A673 (cell line): ENCODE results near the gene NOMO2.
"Not testable (repeated sequence)": the region's sequence is repeated elsewhere in the genome, so short reads cannot be mapped to it uniquely, and the experiment has no call there.

Experiments
- EZH2 ChIP-seq: fragments of 200-600 bp; sonication (generic); IDR thresholded peaks from 2 replicates; pipeline ENCODE4 v1.6.1; 2017; ENCODE audit warnings: borderline replicate concordance, low read depth, mild to moderate bottlenecking, mixed read lengths, antibody characterized with exemption, low read length; ENCODE audit not compliant: poor library complexity, severe bottlenecking
- TF ChIP-seq, protein P1 (sequence below): fragments of 300-800, 200-600 bp; sonication (generic); conservative IDR thresholded peaks from 2 replicates; pipeline ENCODE4 v1.5.1; 2017; ENCODE audit warnings: low read depth, mild to moderate bottlenecking, antibody characterized with exemption, low read length, moderate library complexity, mixed read lengths

DNA sequence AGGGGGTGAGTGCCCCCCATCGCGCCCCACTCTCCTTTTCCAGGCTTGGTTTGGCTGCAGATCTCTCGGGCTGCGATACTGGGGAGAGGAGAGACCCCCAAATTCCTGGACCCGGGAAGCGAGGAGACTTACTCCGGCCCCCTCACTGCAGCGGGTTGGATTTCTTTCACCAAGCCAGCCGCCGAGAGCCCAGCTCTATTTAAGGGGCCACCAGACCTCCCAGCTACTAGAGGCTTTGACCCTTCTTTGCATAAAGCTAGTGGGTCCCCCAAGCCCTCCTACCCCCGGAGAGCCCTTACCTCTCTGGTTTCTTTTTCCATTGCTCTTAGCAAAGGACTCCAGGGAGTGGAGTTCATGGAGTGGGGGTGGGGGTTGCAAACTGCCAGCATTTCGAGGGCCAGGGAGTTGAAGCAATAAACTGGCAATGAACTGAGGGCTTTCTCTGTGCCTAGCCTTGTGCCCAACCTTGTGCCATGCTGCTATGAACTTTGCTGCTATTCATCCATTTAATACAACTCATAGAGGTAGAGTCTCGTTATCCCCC lies 9.5 kb upstream of the NOMO2 start:
- TF ChIP-seq, protein P1, sequence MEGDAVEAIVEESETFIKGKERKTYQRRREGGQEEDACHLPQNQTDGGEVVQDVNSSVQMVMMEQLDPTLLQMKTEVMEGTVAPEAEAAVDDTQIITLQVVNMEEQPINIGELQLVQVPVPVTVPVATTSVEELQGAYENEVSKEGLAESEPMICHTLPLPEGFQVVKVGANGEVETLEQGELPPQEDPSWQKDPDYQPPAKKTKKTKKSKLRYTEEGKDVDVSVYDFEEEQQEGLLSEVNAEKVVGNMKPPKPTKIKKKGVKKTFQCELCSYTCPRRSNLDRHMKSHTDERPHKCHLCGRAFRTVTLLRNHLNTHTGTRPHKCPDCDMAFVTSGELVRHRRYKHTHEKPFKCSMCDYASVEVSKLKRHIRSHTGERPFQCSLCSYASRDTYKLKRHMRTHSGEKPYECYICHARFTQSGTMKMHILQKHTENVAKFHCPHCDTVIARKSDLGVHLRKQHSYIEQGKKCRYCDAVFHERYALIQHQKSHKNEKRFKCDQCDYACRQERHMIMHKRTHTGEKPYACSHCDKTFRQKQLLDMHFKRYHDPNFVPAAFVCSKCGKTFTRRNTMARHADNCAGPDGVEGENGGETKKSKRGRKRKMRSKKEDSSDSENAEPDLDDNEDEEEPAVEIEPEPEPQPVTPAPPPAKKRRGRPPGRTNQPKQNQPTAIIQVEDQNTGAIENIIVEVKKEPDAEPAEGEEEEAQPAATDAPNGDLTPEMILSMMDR, result not testable (repeated sequence)
- TF ChIP-seq EZH2, result not testable (repeated sequence)
